ENCODE measurements around the gene INSC. TPM values are rescaled to one million over a fixed set of nuclear protein-coding genes. Genes with fewer than 3 reads are reported as not detected.

Gene INSC
- total and polyA plus RNA-seq, 2 of the 8 experiments (the other 6 are each of a cell fraction or from before 2014, with no cell fraction given), result 0.58 to 0.59 TPM

- TF ChIP-seq CBX8 (IDR thresholded peaks at IDR 0.05; ENCODE audit: borderline replicate concordance, low read depth, low read length), result no peak
- TF ChIP-seq CHD7 (IDR thresholded peaks at IDR 0.05; ENCODE audit: insufficient replicate concordance, low read length), result no peak
Measured at GRCh38 chr11:15198284-15198683, 83.6 kb downstream of the INSC start (continued).
